Stromal cell of bone marrow (primary cell): ENCODE results near the gene XRCC5.
A peak's percentile ranks its signal among the peaks of the same experiment; 100 is the strongest.
"Not testable (repeated sequence)": the region's sequence is repeated elsewhere in the genome, so short reads cannot be mapped to it uniquely, and the experiment has no call there.

Experiments used
- DNase-seq: peaks from one replicate; pipeline ENCODE4 v3.0.0-alpha.2; 2012; ENCODE audit warnings: low read depth

The XRCC5 gene

GRCh38 chr2:216108967-216109921 is at the start of gene XRCC5:
Gene XRCC5, plus strand, starts transcription at chr2:216109348. Its CDS starts 89 bp downstream, at chr2:216109437.
- DNase-seq = peak; percentile 86

GRCh38 chr2:216064014-216064630 is 45.0 kb upstream of the XRCC5 start:
- no peak for DNase-seq

- no peak for DNase-seq
Measured at GRCh38 chr2:216064665-216065064, 44.5 kb upstream of the XRCC5 start.

GRCh38 chr2:216066230-216066629 is 42.9 kb upstream of the XRCC5 start:
- DNase-seq = no peak

- no peak for DNase-seq
Measured at GRCh38 chr2:216069028-216069427, 40.1 kb upstream of the XRCC5 start.

- no peak for DNase-seq
Measured at GRCh38 chr2:216070195-216070594, 39.0 kb upstream of the XRCC5 start.

GRCh38 chr2:216071111-216071851 is 37.9 kb upstream of the XRCC5 start:
- no peak for DNase-seq

GRCh38 chr2:216072473-216072872 is 36.7 kb upstream of the XRCC5 start:
- DNase-seq = no peak

GRCh38 chr2:216073773-216074172 is 35.4 kb upstream of the XRCC5 start:
- DNase-seq = no peak

GRCh38 chr2:216074380-216074779 is 34.8 kb upstream of the XRCC5 start:
- no peak for DNase-seq

GRCh38 chr2:216074794-216075193 is 34.4 kb upstream of the XRCC5 start:
- DNase-seq = no peak

- no peak for DNase-seq
Measured at GRCh38 chr2:216075510-216076485, 33.4 kb upstream of the XRCC5 start.

- DNase-seq = no peak
Measured at GRCh38 chr2:216078776-216079175, 30.4 kb upstream of the XRCC5 start.

GRCh38 chr2:216080048-216080447 is 29.1 kb upstream of the XRCC5 start:
- DNase-seq = not testable (repeated sequence)

- no peak for DNase-seq
Measured at GRCh38 chr2:216081012-216081411, 28.1 kb upstream of the XRCC5 start.

GRCh38 chr2:216081487-216082116 is 27.5 kb upstream of the XRCC5 start, which contains the start of the genes PECR and TMEM169:
Gene PECR, minus strand, starts transcription at chr2:216081809. Its CDS starts 68 bp downstream, at chr2:216081741.
Gene TMEM169, plus strand, starts transcription at chr2:216081919. Its CDS starts 14,045 bp downstream, at chr2:216095964.
- DNase-seq = peak; percentile 38

GRCh38 chr2:216082117-216082711 is 26.9 kb upstream of the XRCC5 start:
- no peak for DNase-seq

GRCh38 chr2:216082805-216083204 is 26.3 kb upstream of the XRCC5 start:
- no peak for DNase-seq

GRCh38 chr2:216083464-216084281 is 25.5 kb upstream of the XRCC5 start:
- DNase-seq = no peak
